GM23338 (cell line): ENCODE data around the gene SPTBN4. TPM values are rescaled to one million over a fixed set of nuclear protein-coding genes. Genes with fewer than 3 reads are reported as not detected.

Experiments
- ATAC-seq: fragments of 200-7000 bp; cut with Tn5 transposase; 3 replicates; pipeline ENCODE4 v1.9.1; 2020
- DNase-seq: peaks from one replicate; pipeline ENCODE4 v3.0.0-alpha.2; 2015; ENCODE audit warnings: low spot score
- H2AFZ ChIP-seq: fragments of 200-600 bp; sonication (generic); 2 replicates; pipeline ENCODE4 v1.8.0; 2016; ENCODE audit warnings: antibody characterized with exemption, mild to moderate bottlenecking, moderate library complexity
- H3F3A ChIP-seq: fragments of 200-600 bp; sonication (generic); replicated peaks from 2 replicates; pipeline ENCODE4 v1.8.0; 2017; ENCODE audit warnings: antibody characterized with exemption, mixed run types, low read depth
- H3K27ac ChIP-seq: fragments of 200-600 bp; sonication (generic); 2 replicates; pipeline ENCODE4 v1.6.1; 2016; ENCODE audit warnings: low read depth
- H3K27me3 ChIP-seq: fragments of 200-600 bp; sonication (generic); 2 replicates; pipeline ENCODE4 v1.8.0; 2016; ENCODE audit warnings: mild to moderate bottlenecking, mixed run types, moderate library complexity; ENCODE audit not compliant: insufficient read depth
- H3K36me3 ChIP-seq: fragments of 200-600 bp; sonication (generic); 2 replicates; pipeline ENCODE4 v1.8.0; 2016; ENCODE audit warnings: mild to moderate bottlenecking; ENCODE audit not compliant: insufficient read depth
- H3K4me1 ChIP-seq: fragments of 200-600 bp; sonication (generic); 2 replicates; pipeline ENCODE4 v1.8.0; 2016; ENCODE audit warnings: mild to moderate bottlenecking, moderate library complexity; ENCODE audit not compliant: insufficient read depth
- H3K4me2 ChIP-seq: fragments of 200-600 bp; sonication (generic); 2 replicates; pipeline ENCODE4 v1.7.1; 2017; ENCODE audit warnings: mixed run types
- H3K4me3 ChIP-seq: fragments of 200-600 bp; sonication (generic); 2 replicates; pipeline ENCODE4 v1.6.1; 2016; ENCODE audit warnings: mixed run types
- H3K79me2 ChIP-seq: fragments of 200-600 bp; sonication (generic); replicated peaks from 2 replicates; pipeline ENCODE4 v1.8.0; 2017; ENCODE audit warnings: mild to moderate bottlenecking; ENCODE audit not compliant: insufficient read depth
- H3K9me2 ChIP-seq: fragments of 200-600 bp; sonication (generic); 2 replicates; pipeline ENCODE4 v1.8.0; 2017; ENCODE audit not compliant: insufficient read depth
- H4K20me1 ChIP-seq: fragments of 200-600 bp; sonication (generic); replicated peaks from 2 replicates; pipeline ENCODE4 v1.8.0; 2017; ENCODE audit warnings: mild to moderate bottlenecking; ENCODE audit not compliant: insufficient read depth
- H3K27ac Mint-ChIP-seq: 2 replicates; pipeline ENCODE4 v1.8.0; 2020; ENCODE audit warnings: inconsistent platforms, mild to moderate bottlenecking, moderate library complexity, mixed read lengths
- H3K27me3 Mint-ChIP-seq: 3 replicates; pipeline ENCODE4 v1.8.0; 2022; ENCODE audit warnings: low read depth, mild to moderate bottlenecking, moderate library complexity, mixed read lengths, inconsistent platforms; ENCODE audit not compliant: insufficient read depth, poor library complexity
- H3K36me3 Mint-ChIP-seq: 3 replicates; pipeline ENCODE4 v1.8.0; 2021; ENCODE audit warnings: low read depth, mild to moderate bottlenecking, inconsistent platforms, moderate library complexity, mixed read lengths
- H3K4me1 Mint-ChIP-seq: 3 replicates; pipeline ENCODE4 v1.8.0; 2020; ENCODE audit warnings: mild to moderate bottlenecking, inconsistent platforms, mixed read lengths
- H3K4me3 Mint-ChIP-seq: 3 replicates; pipeline ENCODE4 v1.8.0; 2021; ENCODE audit warnings: moderate library complexity, mild to moderate bottlenecking, inconsistent platforms, mixed read lengths
- H3K9me3 Mint-ChIP-seq: 3 replicates; pipeline ENCODE4 v1.8.0; 2020; ENCODE audit warnings: moderate library complexity, mild to moderate bottlenecking, inconsistent platforms, mixed read lengths
- CREB1 ChIP-seq: fragments of 250-450 bp; sonication (Bioruptor Pico); IDR thresholded peaks from 2 replicates; pipeline ENCODE4 v1.5.0; 2020; ENCODE audit warnings: low read depth, mild to moderate bottlenecking, moderate library complexity
- EZH2 ChIP-seq: fragments of 200-600 bp; sonication (generic); IDR thresholded peaks from one replicate; pipeline ENCODE4 v1.8.0; 2017; ENCODE audit warnings: antibody characterized with exemption, mild to moderate bottlenecking, low read depth; ENCODE audit not compliant: unreplicated experiment
- JUNB ChIP-seq: IDR thresholded peaks from one replicate; pipeline ENCODE4 v1.6.1; 2016; ENCODE audit warnings: antibody characterized with exemption; ENCODE audit not compliant: unreplicated experiment
- NANOG ChIP-seq: IDR thresholded peaks from 2 replicates; pipeline ENCODE4 v1.6.1; 2016; ENCODE audit warnings: antibody characterized with exemption, borderline replicate concordance
- POLR2AphosphoS5 ChIP-seq: IDR thresholded peaks from 2 replicates; pipeline ENCODE4 v1.6.1; 2016; ENCODE audit warnings: antibody characterized with exemption, low read depth
- ZNF331 ChIP-seq: fragments of 250-450 bp; sonication (Bioruptor Pico); IDR thresholded peaks from 2 replicates; pipeline ENCODE4 v1.5.0; 2020; ENCODE audit warnings: low read depth, mild to moderate bottlenecking, moderate library complexity
- polyA plus RNA-seq: library from polyadenylated mRNA; unstranded; fragments of >200 nt; fragmentation: Nextera tagmentation; extraction: Ambion mirVana; gene quantifications from 2 replicates; pipeline ENCODE4 v1.2.1, GENCODE V29; 2016
- total RNA-seq: library from RNA; depleted of rRNA; stranded (reverse); fragments of >200 nt; shearing (Covaris generic); gene quantifications from 2 replicates; pipeline ENCODE4 v1.2.3, GENCODE V29; 2014
- TF ChIP-seq, protein P1 (sequence below): IDR thresholded peaks from 2 replicates; pipeline ENCODE4 v1.6.1; 2016; ENCODE audit warnings: antibody characterized with exemption
- TF ChIP-seq, protein P2 (sequence below), 2 experiments: fragments of 200-600 bp in 1 of 2; sonication (generic) in 1 of 2; conservative IDR thresholded peaks; 2 replicates each; pipeline versions ENCODE4 v1.5.1 to v1.6.1; 2016 to 2017; ENCODE audit warnings: antibody characterized with exemption in 2 of 2, low read depth in 2 of 2, mild to moderate bottlenecking in 2 of 2, moderate library complexity in 1 of 2
- TF ChIP-seq, protein P3 (sequence below): IDR thresholded peaks from one replicate; pipeline ENCODE4 v1.6.1; 2018; ENCODE audit warnings: antibody characterized with exemption; ENCODE audit not compliant: unreplicated experiment

The SPTBN4 gene
- total and polyA plus RNA-seq, 2 experiments from 2014 or later = 1.6 to 2.3 TPM

DNA sequence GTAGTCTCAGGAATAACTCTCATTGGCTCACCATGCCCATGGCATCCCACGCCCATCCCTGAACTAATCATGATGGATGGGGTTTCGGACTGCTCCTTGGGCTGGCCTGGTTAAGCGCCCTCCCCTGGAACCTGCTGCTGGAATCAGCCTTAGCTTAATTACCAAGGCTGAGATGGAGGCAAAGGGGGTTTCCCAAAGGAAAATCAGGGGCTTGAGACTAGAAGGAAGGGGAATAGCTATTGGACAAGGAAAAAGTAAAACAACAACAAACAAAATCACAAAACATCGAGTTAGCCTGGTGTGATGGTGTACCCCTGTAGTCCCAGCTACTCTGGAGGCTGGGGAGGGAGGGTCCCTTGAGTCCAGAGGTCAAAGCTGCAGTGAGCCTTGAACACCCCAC is 84.2 kb downstream of the SPTBN4 start:
- no peak for TF ChIP-seq EZH2
- TF ChIP-seq, protein P1, sequence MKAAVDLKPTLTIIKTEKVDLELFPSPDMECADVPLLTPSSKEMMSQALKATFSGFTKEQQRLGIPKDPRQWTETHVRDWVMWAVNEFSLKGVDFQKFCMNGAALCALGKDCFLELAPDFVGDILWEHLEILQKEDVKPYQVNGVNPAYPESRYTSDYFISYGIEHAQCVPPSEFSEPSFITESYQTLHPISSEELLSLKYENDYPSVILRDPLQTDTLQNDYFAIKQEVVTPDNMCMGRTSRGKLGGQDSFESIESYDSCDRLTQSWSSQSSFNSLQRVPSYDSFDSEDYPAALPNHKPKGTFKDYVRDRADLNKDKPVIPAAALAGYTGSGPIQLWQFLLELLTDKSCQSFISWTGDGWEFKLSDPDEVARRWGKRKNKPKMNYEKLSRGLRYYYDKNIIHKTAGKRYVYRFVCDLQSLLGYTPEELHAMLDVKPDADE = no peak
- TF ChIP-seq, protein P2, sequence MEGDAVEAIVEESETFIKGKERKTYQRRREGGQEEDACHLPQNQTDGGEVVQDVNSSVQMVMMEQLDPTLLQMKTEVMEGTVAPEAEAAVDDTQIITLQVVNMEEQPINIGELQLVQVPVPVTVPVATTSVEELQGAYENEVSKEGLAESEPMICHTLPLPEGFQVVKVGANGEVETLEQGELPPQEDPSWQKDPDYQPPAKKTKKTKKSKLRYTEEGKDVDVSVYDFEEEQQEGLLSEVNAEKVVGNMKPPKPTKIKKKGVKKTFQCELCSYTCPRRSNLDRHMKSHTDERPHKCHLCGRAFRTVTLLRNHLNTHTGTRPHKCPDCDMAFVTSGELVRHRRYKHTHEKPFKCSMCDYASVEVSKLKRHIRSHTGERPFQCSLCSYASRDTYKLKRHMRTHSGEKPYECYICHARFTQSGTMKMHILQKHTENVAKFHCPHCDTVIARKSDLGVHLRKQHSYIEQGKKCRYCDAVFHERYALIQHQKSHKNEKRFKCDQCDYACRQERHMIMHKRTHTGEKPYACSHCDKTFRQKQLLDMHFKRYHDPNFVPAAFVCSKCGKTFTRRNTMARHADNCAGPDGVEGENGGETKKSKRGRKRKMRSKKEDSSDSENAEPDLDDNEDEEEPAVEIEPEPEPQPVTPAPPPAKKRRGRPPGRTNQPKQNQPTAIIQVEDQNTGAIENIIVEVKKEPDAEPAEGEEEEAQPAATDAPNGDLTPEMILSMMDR (conservative IDR thresholded peaks at IDR 0.05; ENCODE audit: low read depth in 2 of 2) = peak in 1 of 2 experiments; percentile 29; a peak in 2 of 4 replicates
- no peak for TF ChIP-seq JUNB
- no peak for TF ChIP-seq POLR2AphosphoS5
- TF ChIP-seq NANOG = no peak
- TF ChIP-seq, protein P3, sequence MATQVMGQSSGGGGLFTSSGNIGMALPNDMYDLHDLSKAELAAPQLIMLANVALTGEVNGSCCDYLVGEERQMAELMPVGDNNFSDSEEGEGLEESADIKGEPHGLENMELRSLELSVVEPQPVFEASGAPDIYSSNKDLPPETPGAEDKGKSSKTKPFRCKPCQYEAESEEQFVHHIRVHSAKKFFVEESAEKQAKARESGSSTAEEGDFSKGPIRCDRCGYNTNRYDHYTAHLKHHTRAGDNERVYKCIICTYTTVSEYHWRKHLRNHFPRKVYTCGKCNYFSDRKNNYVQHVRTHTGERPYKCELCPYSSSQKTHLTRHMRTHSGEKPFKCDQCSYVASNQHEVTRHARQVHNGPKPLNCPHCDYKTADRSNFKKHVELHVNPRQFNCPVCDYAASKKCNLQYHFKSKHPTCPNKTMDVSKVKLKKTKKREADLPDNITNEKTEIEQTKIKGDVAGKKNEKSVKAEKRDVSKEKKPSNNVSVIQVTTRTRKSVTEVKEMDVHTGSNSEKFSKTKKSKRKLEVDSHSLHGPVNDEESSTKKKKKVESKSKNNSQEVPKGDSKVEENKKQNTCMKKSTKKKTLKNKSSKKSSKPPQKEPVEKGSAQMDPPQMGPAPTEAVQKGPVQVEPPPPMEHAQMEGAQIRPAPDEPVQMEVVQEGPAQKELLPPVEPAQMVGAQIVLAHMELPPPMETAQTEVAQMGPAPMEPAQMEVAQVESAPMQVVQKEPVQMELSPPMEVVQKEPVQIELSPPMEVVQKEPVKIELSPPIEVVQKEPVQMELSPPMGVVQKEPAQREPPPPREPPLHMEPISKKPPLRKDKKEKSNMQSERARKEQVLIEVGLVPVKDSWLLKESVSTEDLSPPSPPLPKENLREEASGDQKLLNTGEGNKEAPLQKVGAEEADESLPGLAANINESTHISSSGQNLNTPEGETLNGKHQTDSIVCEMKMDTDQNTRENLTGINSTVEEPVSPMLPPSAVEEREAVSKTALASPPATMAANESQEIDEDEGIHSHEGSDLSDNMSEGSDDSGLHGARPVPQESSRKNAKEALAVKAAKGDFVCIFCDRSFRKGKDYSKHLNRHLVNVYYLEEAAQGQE = no peak
- no peak for TF ChIP-seq CREB1 (CRISPR knock-in tag)
- DNase-seq = peak; percentile 39
- no peak overlapping the region for H3K27ac Mint-ChIP-seq
- peaks cover 57% of the 10 kb centered on the region for H3K27me3 ChIP-seq
- H3K36me3 Mint-ChIP-seq = peaks cover 2% of the 10 kb centered on the region; the same call in 1 of the 3 replicates
- peaks cover 5% of the 10 kb centered on the region; the same call in 1 of the 2 replicates for H3K4me1 ChIP-seq
- no peak overlapping the region for H3K27ac ChIP-seq
- H3K4me1 Mint-ChIP-seq = peaks cover 12% of the 10 kb centered on the region
- H3K27me3 Mint-ChIP-seq = peaks cover 52% of the 10 kb centered on the region
- H3K4me2 ChIP-seq = no peak overlapping the region
- H2AFZ ChIP-seq = no peak overlapping the region
- H3K9me2 ChIP-seq = no peaks in the 10 kb centered on the region
- no peaks in the 10 kb centered on the region for H3K79me2 ChIP-seq
- H4K20me1 ChIP-seq = no peaks in the 10 kb centered on the region
- H3K9me3 Mint-ChIP-seq = peaks cover 8% of the 10 kb centered on the region
- no peak overlapping the region for H3K4me3 ChIP-seq
- ATAC-seq = no peak
- peaks cover 16% of the 10 kb centered on the region for H3F3A ChIP-seq
- no peak overlapping the region for H3K4me3 Mint-ChIP-seq
- H3K36me3 ChIP-seq = no peaks in the 10 kb centered on the region

DNA sequence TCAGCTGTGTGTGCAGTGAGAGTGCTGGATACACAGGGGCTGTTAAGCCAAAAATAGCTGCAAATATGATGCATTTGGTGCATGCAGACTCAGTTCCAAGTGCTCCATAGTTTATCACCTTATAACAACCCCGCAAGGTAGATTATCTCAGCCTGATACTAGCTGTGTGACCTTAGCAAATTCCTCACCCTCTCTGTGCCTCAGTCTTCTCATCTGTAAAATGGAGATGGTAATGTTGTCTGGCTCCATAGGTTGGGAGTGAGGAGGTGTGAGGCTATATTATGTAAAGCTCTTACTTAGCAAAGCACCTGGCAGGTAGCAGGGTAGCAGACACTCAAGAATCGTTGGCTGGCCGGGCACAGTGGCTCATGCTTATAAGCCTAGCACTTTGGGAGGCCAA is 86.0 kb downstream of the SPTBN4 start:
- Histone ChIP-seq H3F3A (peaks cover 16% of the 10 kb centered on the region), H3K9me2 (no peaks in the 10 kb centered on the region), H3K27ac (no peak overlapping the region), H3K27me3 (peaks cover 64% of the 10 kb centered on the region), H2AFZ (no peak overlapping the region), H3K4me3 (no peak overlapping the region), H4K20me1 (no peaks in the 10 kb centered on the region), H3K4me2 (no peak overlapping the region), H3K79me2 (no peaks in the 10 kb centered on the region), H3K4me1 (peaks cover 5% of the 10 kb centered on the region; the same call in 1 of the 2 replicates), H3K36me3 (no peaks in the 10 kb centered on the region)
- no peaks in the 10 kb centered on the region; the same call in 2 of the 3 replicates for H3K36me3 Mint-ChIP-seq
- DNase-seq = no peak
- TF ChIP-seq ZNF331 (CRISPR knock-in tag) = no peak
- TF ChIP-seq, protein P2 (conservative IDR thresholded peaks at IDR 0.05; ENCODE audit: low read depth in 2 of 2) = no peak
- no peak for TF ChIP-seq CREB1 (CRISPR knock-in tag)
- no peak for ATAC-seq
- no peak overlapping the region for H3K27ac Mint-ChIP-seq
- H3K4me3 Mint-ChIP-seq = no peak overlapping the region
- H3K27me3 Mint-ChIP-seq = peaks cover 56% of the 10 kb centered on the region
- peaks cover 12% of the 10 kb centered on the region for H3K4me1 Mint-ChIP-seq
- H3K9me3 Mint-ChIP-seq = no peaks in the 10 kb centered on the region; the same call in 2 of the 3 replicates
